Heart right ventricle (tissue), 16 donors: Measurements from ENCODE around the gene GPR62. TPM values are rescaled to one million over a fixed set of nuclear protein-coding genes. Genes with fewer than 3 reads are reported as not detected.

Source experiments
- ATAC-seq, 8 donors: fragments of 200-7000 bp; cut with Tn5 transposase; one replicate each; pipeline ENCODE4 v1.9.1; 2020; ENCODE audit warnings: mild to moderate bottlenecking in 8 of 8, moderate library complexity in 8 of 8, moderate number of reproducible peaks in 1 of 8
- DNase-seq, 2 donors: peaks; one replicate each; pipeline ENCODE4 v3.0.0-alpha.2; 2020
- H3K27ac ChIP-seq, 10 donors: fragments of 200-600 bp; sonication (generic) in 2 of 10; one replicate each; pipeline versions ENCODE4 v1.5.0 to v1.8.0; 2020 to 2022; ENCODE audit warnings: mild to moderate bottlenecking in 3 of 10
- H3K27me3 ChIP-seq, 7 donors: fragments of 200-600 bp; one replicate each; pipeline ENCODE4 v1.8.0; 2021 to 2022; ENCODE audit warnings: mild to moderate bottlenecking in 2 of 7
- H3K36me3 ChIP-seq, 9 donors: fragments of 200-600 bp; sonication (generic) in 1 of 9; one replicate each; pipeline versions ENCODE4 v1.5.0 to v1.8.0; 2020 to 2022; ENCODE audit warnings: mild to moderate bottlenecking in 2 of 9
- H3K4me1 ChIP-seq, 9 donors: fragments of 200-600 bp; sonication (generic) in 1 of 9; one replicate each; pipeline versions ENCODE4 v1.5.0 to v1.8.0; 2020 to 2022; ENCODE audit warnings: mild to moderate bottlenecking in 4 of 9
- H3K4me3 ChIP-seq, 10 donors: fragments of 200-600 bp; sonication (generic) in 2 of 10; one replicate each; pipeline versions ENCODE4 v1.5.0 to v1.8.0; 2020 to 2022; ENCODE audit warnings: mild to moderate bottlenecking in 7 of 10, moderate library complexity in 2 of 10
- H3K9me3 ChIP-seq, 11 donors: fragments of 200-600 bp in 10 of 11; sonication (generic) in 2 of 11; one replicate each; pipeline versions ENCODE4 v1.5.0 to v1.8.0; 2013 to 2022; ENCODE audit warnings: mild to moderate bottlenecking in 2 of 11, control low read depth in 1 of 11, moderate library complexity in 1 of 11
- WGBS, 2 donors: extraction: QIAGEN DNeasy Blood & Tissue Kit; methylation state at CpG; one replicate each; pipeline ENCODE4 v1.1.7; 2013; ENCODE audit warnings: inconsistent platforms in 1 of 2; 5-methylcytosine and 5-hydroxymethylcytosine counted together
- intact Hi-C, 10 donors: fragments of 100-400 bp; cut with DNase I; formaldehyde crosslinking; loops; one replicate each; pipeline versions ENCODE4 v1.11.1 to v1.14.2; 2022
- polyA plus RNA-seq, 2 donors: library from polyadenylated mRNA; stranded (reverse); fragments of 200-250 nt; gene quantifications; one replicate each; pipeline ENCODE4 v1.2.3, GENCODE V29; 2013
- total RNA-seq, 10 donors: library from RNA; stranded (reverse); fragmentation: NEBNext Ultra II Directional in 3 of 10; extraction: Animal tissue kit (Norgen Biotek cat#: 25700) in 3 of 10; gene quantifications; one replicate each; pipeline versions ENCODE4 v1.2.1 to v1.2.4, GENCODE V29; 2021 to 2023
- TF ChIP-seq, protein P1 (sequence below), 9 donors: fragments of 200-600 bp; sonication (generic) in 2 of 9; IDR thresholded peaks; one replicate each; pipeline versions ENCODE4 v1.5.0 to v1.8.0; 2021 to 2022; ENCODE audit warnings: antibody characterized with exemption in 9 of 9, mild to moderate bottlenecking in 5 of 9, moderate library complexity in 1 of 9
- donor health status: Arrhythmogenic right ventricular cardiomyopathy.
- donor health status: ischemic (EF 13 %, LVEDD 7.1; RV severe dilation, severe dysfunction).
- donor health status: healthy with polysubstance abuse.
- donor health status: DM: no; HTN: yes; CAD: no.
- donor health status: DM: no; HTN: no; CAD: no.
- donor health status: ischemic (EF 25% LVEDD 6.9; RV normal size, moderate dysfunction).
- donor health status: ischemic (EF 25% LVEDD 5.7; RV mildly dilated, moderate dysfunction).
- donor health status: healthy.
- donor health status: DM: yes; HTN: yes; CAD: no.
- donor health status: Ischemic cardiomyopathy.
- donor health status: ischemic (EF 35%, LVEDD 5.7; RV mildly dilated, moderate dysfunction).
- donor health status: nonischemic (EF 11% LVEDD 7.7; RV severe dilation, severe dysfunction).
- donor health status: DM: yes; HTN: yes; CAD: no.
- donor health status: PGD.
- donor health status: ischemic (EF 29% LVEDD 5.4; RV normal size, mild dysfunction).
- donor health status: nonischemic (EF 23%, LVEDD 6.1; RV moderate dilation, normal function).

The GPR62 gene
- total and polyA plus RNA-seq, 12 donors = 0.01 to 0.38 (median 0.18) TPM; not detected in 2

DNA sequence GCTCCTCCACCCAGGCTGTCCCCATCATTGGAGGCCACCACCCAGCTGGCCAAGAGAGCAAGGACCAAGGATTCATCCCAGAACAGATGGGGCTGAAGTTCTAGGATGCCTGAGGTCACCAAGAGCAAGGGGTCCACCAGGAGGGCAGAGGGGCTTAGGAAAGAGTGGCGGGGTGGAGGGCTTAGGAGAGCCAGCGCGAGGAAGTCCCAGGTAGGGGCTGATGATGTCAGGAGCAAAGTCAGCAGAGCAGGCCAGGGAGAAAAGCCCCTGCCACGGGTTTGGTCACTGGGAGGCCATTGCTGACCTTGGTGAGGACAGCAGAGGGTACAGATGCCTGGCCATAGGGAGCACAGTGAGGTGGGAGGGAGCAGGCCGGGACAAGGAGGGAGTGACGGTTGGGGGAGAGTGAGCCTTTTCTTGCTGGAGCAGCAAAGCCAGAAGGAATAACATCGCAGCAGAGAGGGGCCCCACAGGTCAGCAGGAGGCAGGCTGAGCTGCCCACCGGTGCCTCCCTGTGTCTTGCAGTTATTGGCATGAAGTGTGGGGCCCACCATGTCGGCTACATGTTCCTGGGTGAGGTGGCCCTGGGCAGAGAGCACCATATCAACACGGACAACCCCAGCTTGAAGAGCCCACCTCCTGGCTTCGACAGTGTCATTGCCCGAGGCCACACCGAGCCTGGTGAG, 7.8 kb upstream of the GPR62 start:
- no peak overlapping the region for H3K4me3 ChIP-seq
- H3K27me3 ChIP-seq = no peaks in the 10 kb centered on the region
- DNase-seq (no peak), ATAC-seq (no peak)
- H3K27ac ChIP-seq = no peak overlapping the region
- WGBS, 2 donors = 81 to 84% methylated on average over 13 of the region's 13 CpGs
- intact Hi-C loops = no loop called here
- TF ChIP-seq, protein P1, sequence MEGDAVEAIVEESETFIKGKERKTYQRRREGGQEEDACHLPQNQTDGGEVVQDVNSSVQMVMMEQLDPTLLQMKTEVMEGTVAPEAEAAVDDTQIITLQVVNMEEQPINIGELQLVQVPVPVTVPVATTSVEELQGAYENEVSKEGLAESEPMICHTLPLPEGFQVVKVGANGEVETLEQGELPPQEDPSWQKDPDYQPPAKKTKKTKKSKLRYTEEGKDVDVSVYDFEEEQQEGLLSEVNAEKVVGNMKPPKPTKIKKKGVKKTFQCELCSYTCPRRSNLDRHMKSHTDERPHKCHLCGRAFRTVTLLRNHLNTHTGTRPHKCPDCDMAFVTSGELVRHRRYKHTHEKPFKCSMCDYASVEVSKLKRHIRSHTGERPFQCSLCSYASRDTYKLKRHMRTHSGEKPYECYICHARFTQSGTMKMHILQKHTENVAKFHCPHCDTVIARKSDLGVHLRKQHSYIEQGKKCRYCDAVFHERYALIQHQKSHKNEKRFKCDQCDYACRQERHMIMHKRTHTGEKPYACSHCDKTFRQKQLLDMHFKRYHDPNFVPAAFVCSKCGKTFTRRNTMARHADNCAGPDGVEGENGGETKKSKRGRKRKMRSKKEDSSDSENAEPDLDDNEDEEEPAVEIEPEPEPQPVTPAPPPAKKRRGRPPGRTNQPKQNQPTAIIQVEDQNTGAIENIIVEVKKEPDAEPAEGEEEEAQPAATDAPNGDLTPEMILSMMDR (IDR thresholded peaks at IDR 0.05) = no peak
- peaks cover 0 to 50% (median 0%) of the 10 kb centered on the region in 9 donors for H3K36me3 ChIP-seq
- H3K9me3 ChIP-seq = no peaks in the 10 kb centered on the region
- H3K4me1 ChIP-seq = peaks cover 8 to 13% (median 12%) of the 10 kb centered on the region in 9 donors

DNA sequence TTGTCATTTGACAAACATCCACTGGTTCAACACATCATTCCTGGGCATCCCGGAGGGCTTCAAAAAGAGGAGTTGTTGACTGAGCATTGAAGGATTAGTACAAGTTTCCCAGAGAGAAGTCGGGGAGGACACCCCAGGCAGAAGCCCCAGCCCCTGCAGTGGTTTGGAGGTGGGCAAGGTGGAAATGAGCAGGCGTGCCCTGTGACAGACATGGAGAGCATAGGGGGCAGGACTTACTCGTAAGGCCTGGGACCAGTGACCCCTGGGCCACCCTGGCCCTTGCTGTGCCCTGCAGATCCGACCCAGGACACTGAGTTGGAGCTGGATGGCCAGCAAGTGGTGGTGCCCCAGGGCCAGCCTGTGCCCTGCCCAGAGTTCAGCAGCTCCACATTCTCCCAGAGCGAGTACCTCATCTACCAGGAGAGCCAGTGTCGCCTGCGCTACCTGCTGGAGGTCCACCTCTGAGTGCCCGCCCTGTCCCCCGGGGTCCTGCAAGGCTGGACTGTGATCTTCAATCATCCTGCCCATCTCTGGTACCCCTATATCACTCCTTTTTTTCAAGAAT, 7.1 kb upstream of the GPR62 start:
- Histone ChIP-seq H3K4me1 (peaks cover under 1 to 6% (median 5%) of the 10 kb centered on the region in 9 donors), H3K36me3 (peaks cover 0 to 50% (median 0%) of the 10 kb centered on the region in 9 donors), H3K9me3 (no peaks in the 10 kb centered on the region), H3K27ac (no peak overlapping the region), H3K4me3 (no peak overlapping the region), H3K27me3 (no peaks in the 10 kb centered on the region)
- intact Hi-C loops = no loop called here
- 90 to 92% methylated on average over 10 of the region's 10 CpGs for WGBS, 2 donors
- no peak for ATAC-seq
- TF ChIP-seq, protein P1 (IDR thresholded peaks at IDR 0.05) = no peak
- DNase-seq = no peak

DNA sequence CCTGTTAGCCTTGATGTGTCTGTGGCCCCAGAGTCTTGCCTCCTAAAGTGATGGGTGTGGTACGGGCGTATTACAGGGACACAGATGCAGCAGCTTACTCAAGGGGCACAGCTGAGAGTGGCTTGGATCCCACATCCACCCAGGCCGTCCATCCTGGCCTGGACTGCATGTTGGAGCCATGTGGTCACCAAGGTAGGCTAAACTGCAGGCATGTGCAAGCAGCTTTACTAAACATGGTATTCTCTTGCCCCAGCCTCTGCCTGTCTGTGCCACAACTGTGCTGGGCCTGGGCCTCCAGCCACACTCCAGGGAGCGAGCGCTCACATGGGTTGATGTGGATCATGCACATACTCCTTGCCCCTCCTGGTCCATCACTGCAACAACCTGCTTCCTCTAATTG, 6.1 kb upstream of the GPR62 start:
- DNase-seq (no peak), ATAC-seq (no peak)
- TF ChIP-seq, protein P1 (IDR thresholded peaks at IDR 0.05) = no peak
- 88 to 96% methylated on average over 5 of the region's 5 CpGs for WGBS, 2 donors
- Histone ChIP-seq H3K4me1 (peaks cover 0 to 10% (median 0%) of the 10 kb centered on the region in 9 donors), H3K27me3 (no peaks in the 10 kb centered on the region), H3K9me3 (no peaks in the 10 kb centered on the region), H3K36me3 (peaks cover 0 to 50% (median 0%) of the 10 kb centered on the region in 9 donors), H3K4me3 (no peak overlapping the region), H3K27ac (no peak overlapping the region)
- intact Hi-C loops = no loop called here

DNA sequence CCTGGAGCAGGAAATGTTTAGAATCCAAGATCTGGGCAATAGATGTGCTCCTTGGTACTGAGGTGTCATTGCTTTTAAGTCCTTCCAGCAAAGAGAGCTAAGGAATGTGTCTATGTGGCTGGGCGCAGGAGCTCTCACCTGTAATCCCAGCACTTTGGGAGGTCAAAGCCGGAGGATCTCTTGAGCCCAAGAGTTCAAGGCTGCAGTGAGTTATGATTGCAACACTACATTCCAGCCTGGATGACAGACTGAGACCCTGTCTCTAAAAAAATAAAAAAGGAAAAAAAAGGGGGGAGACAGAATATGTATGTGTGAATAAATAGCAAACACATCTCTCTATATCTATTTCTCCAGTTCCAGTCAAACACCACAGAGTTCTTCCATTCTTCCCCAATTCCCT, 4.3 kb upstream of the GPR62 start:
- TF ChIP-seq, protein P1 (IDR thresholded peaks at IDR 0.05) = no peak
- intact Hi-C loops = no loop called here
- H3K4me3 ChIP-seq = no peak overlapping the region
- peaks cover 0 to 16% (median 7%) of the 10 kb centered on the region in 9 donors for H3K4me1 ChIP-seq
- H3K27me3 ChIP-seq = peaks cover 0 to 12% (median 0%) of the 10 kb centered on the region in 7 donors
- WGBS, 2 donors = 88 to 91% methylated on average over 2 of the region's 2 CpGs
- DNase-seq (no peak), ATAC-seq (no peak)
- H3K27ac ChIP-seq = no peak overlapping the region
- H3K36me3 ChIP-seq = peaks cover 0 to 35% (median 0%) of the 10 kb centered on the region in 9 donors
- H3K9me3 ChIP-seq = no peaks in the 10 kb centered on the region
